GM12878 (cell line): ENCODE results near the gene PXDC1. TPM values are rescaled to one million over a fixed set of nuclear protein-coding genes. Genes with fewer than 3 reads are reported as not detected.

Source experiments
- ATAC-seq: fragments of 200-7000 bp; cut with Tn5 transposase; 3 replicates; pipeline ENCODE4 v1.9.1; 2020; ENCODE audit warnings: mild to moderate bottlenecking, moderate library complexity
- BruUV-seq: library from RNA; stranded (reverse); fragments of 400-500 nt; replicated peaks from 2 replicates; lab custom pipeline; 2021; lab: Mats Ljungman, UMichigan
- CTCF ChIA-PET: fragments of 300-600 bp; sonication (Branson Sonifier 250); formaldehyde crosslinking; extraction: SDS; loops from one replicate; lab custom pipeline; 2021; ENCODE audit warnings: inconsistent platforms; lab: Yijun Ruan, JAX
- POLR2A ChIA-PET: fragments of 350-600 bp; formaldehyde crosslinking; extraction: SDS; loops from one replicate; lab custom pipeline; 2021; ENCODE audit warnings: inconsistent platforms; lab: Charles Lee
- RAD21 ChIA-PET: fragments of 300-600 bp; sonication (Branson Sonifier 250); formaldehyde crosslinking; loops from one replicate; lab custom pipeline; 2023; ENCODE audit warnings: antibody characterized with exemption; ENCODE audit not compliant: unreplicated experiment; lab: Charles Lee
- SMC1A ChIA-PET: fragments of 300-600 bp; sonication (Branson Sonifier 250); formaldehyde crosslinking; loops from one replicate; lab custom pipeline; 2023; ENCODE audit not compliant: unreplicated experiment, uncharacterized antibody; lab: Charles Lee
- DNase-seq: peaks from one replicate; pipeline ENCODE4 v3.0.0-alpha.2; 2011; ENCODE audit warnings: low read depth, low spot score
- FAIRE-seq: peaks from 3 replicates; lab custom pipeline; 2011; peaks lifted over from hg19 to GRCh38; lab: Jason Lieb, UNC
- H2AFZ ChIP-seq: 2 replicates; pipeline ENCODE4 v1.6.0; 2011; ENCODE audit warnings: low read depth, low read length, control low read depth; ENCODE audit not compliant: control insufficient read depth
- H3K27ac ChIP-seq: 2 replicates; pipeline ENCODE4 v1.5.1; 2011; ENCODE audit warnings: control low read depth; ENCODE audit not compliant: control insufficient read depth, insufficient read depth
- H3K27me3 ChIP-seq, 2 experiments: replicated peaks in 1 of 2; 2 replicates each; pipeline versions ENCODE4 v1.6.0 to v1.6.1; 2011; ENCODE audit warnings: low read length in 1 of 2; ENCODE audit not compliant: control insufficient read depth in 2 of 2, insufficient read depth in 2 of 2
- H3K36me3 ChIP-seq, 2 experiments: 2 replicates each; pipeline ENCODE4 v1.5.1; 2011; ENCODE audit warnings: low read length in 1 of 2; ENCODE audit not compliant: control insufficient read depth in 2 of 2, insufficient read depth in 2 of 2
- H3K4me1 ChIP-seq: 2 replicates; pipeline ENCODE4 v1.6.1; 2011; ENCODE audit warnings: mild to moderate bottlenecking, low read length, moderate library complexity, mixed read lengths; ENCODE audit not compliant: control insufficient read depth, insufficient read depth
- H3K4me2 ChIP-seq: 2 replicates; pipeline ENCODE4 v1.6.0; 2011; ENCODE audit warnings: control low read depth; ENCODE audit not compliant: control insufficient read depth, insufficient read depth
- H3K4me3 ChIP-seq: fragments of 200-600 bp; sonication (generic); 2 replicates; pipeline ENCODE4 v1.5.1; 2016
- H3K79me2 ChIP-seq: 2 replicates; pipeline ENCODE4 v1.6.0; 2011; ENCODE audit warnings: low read length; ENCODE audit not compliant: control insufficient read depth, insufficient read depth
- H3K9ac ChIP-seq: 2 replicates; pipeline ENCODE4 v1.8.0; 2011; ENCODE audit warnings: low read length, control low read depth, mixed read lengths; ENCODE audit not compliant: control insufficient read depth, insufficient read depth
- H3K9me3 ChIP-seq: replicated peaks from 3 replicates; pipeline ENCODE4 v1.5.1; 2011; ENCODE audit warnings: mild to moderate bottlenecking, low read length; ENCODE audit not compliant: control insufficient read depth, insufficient read depth
- H4K20me1 ChIP-seq: 2 replicates; pipeline ENCODE4 v1.6.0; 2011; ENCODE audit not compliant: control insufficient read depth, insufficient read depth
- CBFB ChIP-seq: IDR thresholded peaks from 2 replicates; pipeline ENCODE4 v1.6.1; 2016; ENCODE audit warnings: antibody characterized with exemption, low read depth
- CBX3 ChIP-seq: fragments of 200-600 bp; sonication (generic); IDR thresholded peaks from 2 replicates; pipeline ENCODE4 v1.6.1; 2016; ENCODE audit warnings: low read depth, borderline replicate concordance
- CREB1 ChIP-seq: IDR thresholded peaks from 2 replicates; pipeline ENCODE4 v1.6.1; 2012; ENCODE audit warnings: low read depth, mild to moderate bottlenecking, inconsistent platforms
- CUX1 ChIP-seq: IDR thresholded peaks from 2 replicates; pipeline ENCODE4 v1.6.1; 2012; ENCODE audit warnings: improper control_type of control experiment, low read depth, low read length; ENCODE audit not compliant: insufficient replicate concordance
- DPF2 ChIP-seq: fragments of 450-650 bp; IDR thresholded peaks from 2 replicates; pipeline ENCODE4 v1.6.1; 2017; ENCODE audit warnings: mild to moderate bottlenecking
- ETV6 ChIP-seq, 2 experiments: fragments of 450-650 bp in 1 of 2; IDR thresholded peaks in 1 of 2; conservative IDR thresholded peaks in 1 of 2; 2 replicates each; pipeline ENCODE4 v1.6.1; 2014; ENCODE audit warnings: antibody characterized with exemption in 1 of 2, borderline replicate concordance in 1 of 2, low read depth in 1 of 2, mild to moderate bottlenecking in 1 of 2, moderate library complexity in 1 of 2
- FOS ChIP-seq: IDR thresholded peaks from 3 replicates; pipeline ENCODE4 v1.6.1; 2011; ENCODE audit warnings: borderline replicate concordance; ENCODE audit not compliant: insufficient read length; ENCODE audit errors: extremely low read depth
- FOXM1 ChIP-seq: IDR thresholded peaks from 2 replicates; pipeline ENCODE4 v1.6.1; 2012; ENCODE audit warnings: low read depth, mild to moderate bottlenecking, inconsistent platforms, low read length, moderate library complexity
- JUNB ChIP-seq: IDR thresholded peaks from 2 replicates; pipeline ENCODE4 v1.6.1; 2016; ENCODE audit warnings: antibody characterized with exemption, mild to moderate bottlenecking
- MAX ChIP-seq: IDR thresholded peaks from 2 replicates; pipeline ENCODE4 v1.6.1; 2012; ENCODE audit warnings: low read depth, low read length, improper control_type of control experiment
- MEF2B ChIP-seq: fragments of 450-650 bp; IDR thresholded peaks from 2 replicates; pipeline ENCODE4 v1.6.1; 2018; ENCODE audit warnings: mild to moderate bottlenecking, moderate library complexity; ENCODE audit not compliant: partially characterized antibody, poor library complexity, severe bottlenecking
- NFXL1 ChIP-seq: fragments of 450-650 bp; IDR thresholded peaks from 2 replicates; pipeline ENCODE4 v1.6.1; 2017; ENCODE audit warnings: antibody characterized with exemption, mild to moderate bottlenecking, borderline replicate concordance
- NR2F1 ChIP-seq: fragments of 450-650 bp; conservative IDR thresholded peaks from 2 replicates; pipeline ENCODE4 v1.6.1; 2017; ENCODE audit warnings: mild to moderate bottlenecking
- PAX5 ChIP-seq: IDR thresholded peaks from 2 replicates; pipeline ENCODE4 v1.6.1; 2011; ENCODE audit warnings: low read depth, low read length, borderline replicate concordance
- POLR2A ChIP-seq: IDR thresholded peaks from 2 replicates; pipeline ENCODE4 v1.6.1; 2011; ENCODE audit warnings: low read depth, mild to moderate bottlenecking, low read length
- RAD51 ChIP-seq: fragments of 450-650 bp; IDR thresholded peaks from 2 replicates; pipeline ENCODE4 v1.6.1; 2016; ENCODE audit warnings: moderate library complexity, mild to moderate bottlenecking, inconsistent platforms
- RBBP5 ChIP-seq: fragments of 200-600 bp; sonication (generic); conservative IDR thresholded peaks from 2 replicates; pipeline ENCODE4 v1.6.1; 2016
- SREBF2 ChIP-seq: IDR thresholded peaks from 2 replicates; pipeline ENCODE4 v1.6.1; 2012; ENCODE audit warnings: mild to moderate bottlenecking, low read length
- ZBTB33 ChIP-seq: fragments of 450-650 bp; IDR thresholded peaks from 2 replicates; pipeline ENCODE4 v1.6.1; 2017; ENCODE audit warnings: mild to moderate bottlenecking
- WGBS: methylation state at CpG from one replicate; pipeline ENCODE4 v1.1.6; 2016; ENCODE audit warnings: low lambda C conversion rate; ENCODE audit not compliant: insufficient replicate concordance, insufficient coverage; ENCODE audit errors: missing lambda C conversion rate; 5-methylcytosine and 5-hydroxymethylcytosine counted together
- in situ Hi-C: fragments of 300-500 bp; cut with MboI; formaldehyde crosslinking; loops from 9 replicates; pipeline ENCODE4 v1.14.3; 2018; ENCODE audit warnings: mixed read lengths
- intact Hi-C: fragments of 100-400 bp; cut with micrococcal nuclease; formaldehyde crosslinking; loops from one replicate; pipeline ENCODE4 v1.14.2; 2022; ENCODE audit not compliant: unreplicated experiment
- polyA plus RNA-seq, 11 experiments: library from polyadenylated mRNA; depleted of rRNA in 4 of 11; unstranded in 6 of 11; stranded (reverse) in 5 of 11; fragments of >200 nt; fragmentation: Nextera tagmentation in 4 of 11; fragmentation: Illumina TruSeq in 1 of 11; extraction: Ambion mirVana in 4 of 11; extraction: Trizol in 1 of 11; gene quantifications; 1 replicate in 1 of 11; 2 replicates in 10 of 11; pipeline versions ENCODE4 v1.2.1 to v1.2.3, GENCODE V29; 2011 to 2016; ENCODE audit warnings: inconsistent platforms in 2 of 11, missing spikeins in 2 of 11, low read depth in 1 of 11
- total RNA-seq, 4 experiments: library from RNA; depleted of rRNA in 3 of 4; stranded (reverse); fragments of >200 nt in 3 of 4; fragmentation: Illumina TruSeq in 1 of 4; extraction: Trizol in 1 of 4; gene quantifications; 2 replicates each; pipeline versions ENCODE4 v1.2.1 to v1.2.3, GENCODE V29; 2013 to 2021

The PXDC1 gene
- total and polyA plus RNA-seq, 10 of the 15 experiments (the other 5 are each of a cell fraction or from before 2014, with no cell fraction given), result 0.03 to 0.72 (median 0.32) TPM; not detected in 2

GRCh38 chr6:3738381-3739131, 13.0 kb downstream of the PXDC1 start:
- ChIA-PET CTCF (interaction anchor here (0.6 kb wide), 1 partner anchor 608 kb away, joined by 3 read pairs; no protein-coding TSS in a partner anchor), SMC1A (no interaction called here), RAD21 (no interaction called here), POLR2A (no interaction called here)
- H4K20me1 ChIP-seq, result no peaks in the 10 kb centered on the region
- 51% methylated on average over 19 of the region's 19 CpGs for WGBS
- H3K4me1 ChIP-seq, result peaks cover 8% of the 10 kb centered on the region
- no peaks in the 10 kb centered on the region for H3K27me3 ChIP-seq
- intact Hi-C loops, result no loop called here
- no peaks in the 10 kb centered on the region for H3K36me3 ChIP-seq
- ATAC-seq, result no peak
- no peaks in the 10 kb centered on the region; the same call in 2 of the 3 replicates for H3K9me3 ChIP-seq
- H2AFZ ChIP-seq, result no peak overlapping the region
- DNase-seq, result no peak
- H3K9ac ChIP-seq, result no peak overlapping the region
- H3K27ac ChIP-seq, result no peak overlapping the region
- BruUV-seq, result no TSS peak
- in situ Hi-C loops, result no loop called here
- no peaks in the 10 kb centered on the region for H3K79me2 ChIP-seq
- FAIRE-seq, result no peak
- no peak overlapping the region for H3K4me2 ChIP-seq
- H3K4me3 ChIP-seq, result no peak overlapping the region
- no peak for TF ChIP-seq JUNB
- no peak for TF ChIP-seq PAX5
- no peak for TF ChIP-seq DPF2
- no peak for TF ChIP-seq RAD51
- TF ChIP-seq CBX3, result no peak
- TF ChIP-seq MAX, result no peak
- no peak for TF ChIP-seq ZBTB33
- TF ChIP-seq RBBP5, result no peak
- no peak for TF ChIP-seq CUX1
- TF ChIP-seq MEF2B, result no peak
- TF ChIP-seq ETV6 (conservative IDR thresholded peaks at IDR 0.05 in 1 of 2, IDR thresholded peaks at IDR 0.05 in 1 of 2; ENCODE audit: borderline replicate concordance in 1 of 2, low read depth in 1 of 2), result no peak
- no peak for TF ChIP-seq POLR2A
- TF ChIP-seq CREB1, result no peak
- no peak for TF ChIP-seq NFXL1
- TF ChIP-seq CBFB, result no peak
- no peak for TF ChIP-seq NR2F1
- no peak for TF ChIP-seq SREBF2
- no peak for TF ChIP-seq FOS
- no peak for TF ChIP-seq FOXM1
